K562 (cell line): ENCODE data around the gene PALM3. TPM values are rescaled to one million over a fixed set of nuclear protein-coding genes. Genes with fewer than 3 reads are reported as not detected.
A peak's percentile ranks its signal among the peaks of the same experiment; 100 is the strongest.

Experiments used
- BMI1 ChIP-seq: fragments of 150-350 bp; IDR thresholded peaks from 2 replicates; pipeline ENCODE4 v1.6.1; 2014; ENCODE audit warnings: low read length
- DNMT1 ChIP-seq: fragments of 450-650 bp; IDR thresholded peaks from 2 replicates; pipeline ENCODE4 v1.6.1; 2016; ENCODE audit warnings: antibody characterized with exemption, mild to moderate bottlenecking
- GABPB1 ChIP-seq: sonication (generic); formaldehyde crosslinking; IDR thresholded peaks from 2 replicates; pipeline ENCODE4 v1.8.0; 2022; ENCODE audit warnings: mild to moderate bottlenecking, missing genetic modification reagents
- HCFC1 ChIP-seq: IDR thresholded peaks from 2 replicates; pipeline ENCODE4 v1.6.1; 2012; ENCODE audit warnings: low read depth, low read length, improper control_type of control experiment
- HDGF ChIP-seq: fragments of 450-650 bp; IDR thresholded peaks from 2 replicates; pipeline ENCODE4 v1.6.1; 2016
- HLTF ChIP-seq: fragments of 450-650 bp; IDR thresholded peaks from 2 replicates; pipeline ENCODE4 v1.6.1; 2016
- NUFIP1 ChIP-seq: fragments of 450-650 bp; IDR thresholded peaks from 2 replicates; pipeline ENCODE4 v1.6.1; 2018; ENCODE audit not compliant: partially characterized antibody
- RBM22 ChIP-seq: fragments of 200-400 bp; formaldehyde crosslinking; IDR thresholded peaks from 2 replicates; pipeline ENCODE4 v1.6.1; 2018; ENCODE audit warnings: low read length, low read depth; ENCODE audit not compliant: poor library complexity, severe bottlenecking
- TAF1 ChIP-seq: IDR thresholded peaks from 2 replicates; pipeline ENCODE4 v1.6.1; 2011; ENCODE audit warnings: mild to moderate bottlenecking, low read length, moderate library complexity; ENCODE audit not compliant: insufficient read depth, control insufficient read depth, severe bottlenecking; ENCODE audit errors: extremely low read depth
- ZNF134 ChIP-seq: fragments of 250-450 bp; sonication (Bioruptor Pico); conservative IDR thresholded peaks from 2 replicates; pipeline ENCODE4 v1.4.0; 2020
- ZNF263 ChIP-seq: sonication (generic); formaldehyde crosslinking; IDR thresholded peaks from 2 replicates; pipeline ENCODE4 v1.8.0; 2022; ENCODE audit warnings: mild to moderate bottlenecking, missing genetic modification reagents, borderline replicate concordance
- ZNF282 ChIP-seq: sonication (generic); formaldehyde crosslinking; IDR thresholded peaks from 2 replicates; pipeline ENCODE4 v1.8.1; 2023; ENCODE audit warnings: missing genetic modification reagents
- ZNF780A ChIP-seq: fragments of 250-450 bp; sonication (Bioruptor Pico); IDR thresholded peaks from 2 replicates; pipeline ENCODE4 v1.5.0; 2021; ENCODE audit warnings: mild to moderate bottlenecking
- polyA plus RNA-seq, 8 experiments: library from polyadenylated mRNA; depleted of rRNA in 4 of 8; stranded (reverse) in 5 of 8; unstranded in 3 of 8; fragments of >200 nt; fragmentation: Nextera tagmentation in 2 of 8; fragmentation: Illumina TruSeq in 1 of 8; extraction: Ambion mirVana in 2 of 8; extraction: Trizol in 1 of 8; gene quantifications; 2 replicates each; pipeline versions ENCODE4 v1.2.1 to v1.2.3, GENCODE V29; 2011 to 2014; ENCODE audit warnings: inconsistent platforms in 1 of 8, missing spikeins in 1 of 8
- total RNA-seq, 7 experiments: library from RNA; depleted of rRNA in 6 of 7; stranded (reverse); fragments of >200 nt in 6 of 7; fragmentation: Illumina TruSeq in 2 of 7; extraction: Trizol in 2 of 7; gene quantifications; 2 replicates each; pipeline versions ENCODE4 v1.2.1 to v1.2.3, GENCODE V29; 2011 to 2021; ENCODE audit warnings: low replicate concordance in 1 of 7
- TF ChIP-seq, protein P1 (sequence below): sonication (generic); formaldehyde crosslinking; IDR thresholded peaks from 2 replicates; pipeline ENCODE4 v1.8.1; 2023; ENCODE audit warnings: mild to moderate bottlenecking, missing genetic modification reagents, moderate library complexity
- TF ChIP-seq, protein P2 (sequence below): fragments of 250-450 bp; sonication (Bioruptor Pico); IDR thresholded peaks from 2 replicates; pipeline ENCODE4 v1.8.0; 2021; ENCODE audit warnings: moderate library complexity, mild to moderate bottlenecking, inconsistent platforms
- TF ChIP-seq, protein P3 (sequence below), 2 experiments: IDR thresholded peaks in 1 of 2; conservative IDR thresholded peaks in 1 of 2; 2 replicates each; pipeline ENCODE4 v1.6.1; 2016; ENCODE audit warnings: low read depth in 2 of 2, mild to moderate bottlenecking in 1 of 2, missing compliant biosample characterization in 1 of 2, missing genetic modification characterization in 1 of 2, moderate library complexity in 1 of 2
- TF ChIP-seq, protein P4 (sequence below): sonication (generic); formaldehyde crosslinking; IDR thresholded peaks from 2 replicates; pipeline ENCODE4 v1.8.0; 2022; ENCODE audit warnings: mild to moderate bottlenecking, missing genetic modification reagents

The PALM3 gene
- total and polyA plus RNA-seq, 9 of the 15 experiments (the other 6 are each of a cell fraction or from before 2014, with no cell fraction given), result 0.07 to 9.3 (median 3.3) TPM

DNA sequence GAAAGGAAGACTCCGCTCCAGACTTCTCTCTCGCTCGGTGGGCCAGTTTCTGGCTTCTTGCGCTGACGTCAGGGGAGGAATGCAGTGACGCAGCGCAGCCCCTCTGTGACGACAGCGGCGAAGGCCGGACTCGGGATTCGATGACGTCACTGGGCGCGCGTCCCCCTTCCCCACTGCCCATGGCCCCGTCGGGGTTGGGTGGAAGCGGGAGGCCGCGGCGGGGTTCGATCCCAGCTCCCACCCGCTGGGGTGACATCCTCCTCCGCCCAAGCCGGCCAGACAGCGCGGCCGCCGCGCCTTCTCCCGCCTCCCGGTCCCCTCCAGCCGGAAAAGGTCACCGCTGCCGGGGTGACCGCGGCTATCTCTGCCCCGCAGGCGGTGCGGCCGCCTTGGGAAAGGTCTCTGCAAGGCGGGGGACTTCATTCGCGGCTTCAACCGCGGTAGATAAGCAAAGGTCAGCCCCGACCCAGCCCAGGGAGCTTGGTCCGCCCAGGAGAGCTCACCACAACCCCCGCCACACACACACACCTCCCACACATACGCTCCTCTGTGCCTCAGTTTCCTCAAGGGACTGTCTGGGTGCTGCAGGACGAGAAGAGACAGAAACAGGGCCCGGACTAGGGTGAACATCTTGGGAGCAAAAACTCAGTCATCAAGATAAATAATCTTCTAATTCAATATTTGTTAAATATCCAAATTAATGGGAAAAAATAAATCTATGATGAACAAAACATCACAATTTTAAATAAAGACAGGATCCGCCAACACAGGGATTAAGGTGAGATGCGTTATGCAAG is 54.9 kb downstream of the PALM3 start (continued):
- TF ChIP-seq, protein P1, sequence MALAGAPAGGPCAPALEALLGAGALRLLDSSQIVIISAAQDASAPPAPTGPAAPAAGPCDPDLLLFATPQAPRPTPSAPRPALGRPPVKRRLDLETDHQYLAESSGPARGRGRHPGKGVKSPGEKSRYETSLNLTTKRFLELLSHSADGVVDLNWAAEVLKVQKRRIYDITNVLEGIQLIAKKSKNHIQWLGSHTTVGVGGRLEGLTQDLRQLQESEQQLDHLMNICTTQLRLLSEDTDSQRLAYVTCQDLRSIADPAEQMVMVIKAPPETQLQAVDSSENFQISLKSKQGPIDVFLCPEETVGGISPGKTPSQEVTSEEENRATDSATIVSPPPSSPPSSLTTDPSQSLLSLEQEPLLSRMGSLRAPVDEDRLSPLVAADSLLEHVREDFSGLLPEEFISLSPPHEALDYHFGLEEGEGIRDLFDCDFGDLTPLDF (CRISPR knock-in tag), result peak; percentile 93
- TF ChIP-seq ZNF282, result no peak
- TF ChIP-seq ZNF263, result peak; percentile 81
- 0 out of 2 replicates have a peak, but pooled peaks have one; percentile 66 for TF ChIP-seq DNMT1
- peak; percentile 21 for TF ChIP-seq NUFIP1
- TF ChIP-seq, protein P2, sequence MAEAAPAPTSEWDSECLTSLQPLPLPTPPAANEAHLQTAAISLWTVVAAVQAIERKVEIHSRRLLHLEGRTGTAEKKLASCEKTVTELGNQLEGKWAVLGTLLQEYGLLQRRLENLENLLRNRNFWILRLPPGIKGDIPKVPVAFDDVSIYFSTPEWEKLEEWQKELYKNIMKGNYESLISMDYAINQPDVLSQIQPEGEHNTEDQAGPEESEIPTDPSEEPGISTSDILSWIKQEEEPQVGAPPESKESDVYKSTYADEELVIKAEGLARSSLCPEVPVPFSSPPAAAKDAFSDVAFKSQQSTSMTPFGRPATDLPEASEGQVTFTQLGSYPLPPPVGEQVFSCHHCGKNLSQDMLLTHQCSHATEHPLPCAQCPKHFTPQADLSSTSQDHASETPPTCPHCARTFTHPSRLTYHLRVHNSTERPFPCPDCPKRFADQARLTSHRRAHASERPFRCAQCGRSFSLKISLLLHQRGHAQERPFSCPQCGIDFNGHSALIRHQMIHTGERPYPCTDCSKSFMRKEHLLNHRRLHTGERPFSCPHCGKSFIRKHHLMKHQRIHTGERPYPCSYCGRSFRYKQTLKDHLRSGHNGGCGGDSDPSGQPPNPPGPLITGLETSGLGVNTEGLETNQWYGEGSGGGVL, result no peak
- no peak for TF ChIP-seq ZNF780A (CRISPR knock-in tag)
- TF ChIP-seq TAF1, result peak; percentile 60
- TF ChIP-seq, protein P3, sequence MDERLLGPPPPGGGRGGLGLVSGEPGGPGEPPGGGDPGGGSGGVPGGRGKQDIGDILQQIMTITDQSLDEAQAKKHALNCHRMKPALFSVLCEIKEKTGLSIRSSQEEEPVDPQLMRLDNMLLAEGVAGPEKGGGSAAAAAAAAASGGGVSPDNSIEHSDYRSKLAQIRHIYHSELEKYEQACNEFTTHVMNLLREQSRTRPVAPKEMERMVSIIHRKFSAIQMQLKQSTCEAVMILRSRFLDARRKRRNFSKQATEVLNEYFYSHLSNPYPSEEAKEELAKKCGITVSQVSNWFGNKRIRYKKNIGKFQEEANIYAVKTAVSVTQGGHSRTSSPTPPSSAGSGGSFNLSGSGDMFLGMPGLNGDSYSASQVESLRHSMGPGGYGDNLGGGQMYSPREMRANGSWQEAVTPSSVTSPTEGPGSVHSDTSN (CRISPR knock-in tag; IDR thresholded peaks at IDR 0.05; ENCODE audit: low read depth), result no peak
- TF ChIP-seq, protein P3 (tag; conservative IDR thresholded peaks at IDR 0.05; ENCODE audit: low read depth), result no peak
- TF ChIP-seq RBM22, result no peak
- no peak for TF ChIP-seq HDGF
- TF ChIP-seq GABPB1 (CRISPR knock-in tag), result peak; percentile 92
- TF ChIP-seq ZNF134 (CRISPR knock-in tag), result no peak
- no peak for TF ChIP-seq HCFC1
- TF ChIP-seq, protein P4, sequence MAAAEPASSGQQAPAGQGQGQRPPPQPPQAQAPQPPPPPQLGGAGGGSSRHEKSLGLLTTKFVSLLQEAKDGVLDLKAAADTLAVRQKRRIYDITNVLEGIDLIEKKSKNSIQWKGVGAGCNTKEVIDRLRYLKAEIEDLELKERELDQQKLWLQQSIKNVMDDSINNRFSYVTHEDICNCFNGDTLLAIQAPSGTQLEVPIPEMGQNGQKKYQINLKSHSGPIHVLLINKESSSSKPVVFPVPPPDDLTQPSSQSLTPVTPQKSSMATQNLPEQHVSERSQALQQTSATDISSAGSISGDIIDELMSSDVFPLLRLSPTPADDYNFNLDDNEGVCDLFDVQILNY (CRISPR knock-in tag), result no peak
- TF ChIP-seq BMI1, result peak; percentile 66; the same call in 1 of the 2 replicates
- TF ChIP-seq HLTF, result peak; percentile 96
